Stimulated activated CD4-positive, alpha-beta T cell treated with anti-CD3 and anti-CD28 coated beads, Interleukin-4, amount 100 ng/mL, for 4 hours (primary cell): ENCODE data around the gene TMA7.

Experiments used
- DNase-seq, 2 experiments: peaks; one replicate each; pipeline ENCODE4 v3.0.0-alpha.2; 2020

Gene TMA7

DNA sequence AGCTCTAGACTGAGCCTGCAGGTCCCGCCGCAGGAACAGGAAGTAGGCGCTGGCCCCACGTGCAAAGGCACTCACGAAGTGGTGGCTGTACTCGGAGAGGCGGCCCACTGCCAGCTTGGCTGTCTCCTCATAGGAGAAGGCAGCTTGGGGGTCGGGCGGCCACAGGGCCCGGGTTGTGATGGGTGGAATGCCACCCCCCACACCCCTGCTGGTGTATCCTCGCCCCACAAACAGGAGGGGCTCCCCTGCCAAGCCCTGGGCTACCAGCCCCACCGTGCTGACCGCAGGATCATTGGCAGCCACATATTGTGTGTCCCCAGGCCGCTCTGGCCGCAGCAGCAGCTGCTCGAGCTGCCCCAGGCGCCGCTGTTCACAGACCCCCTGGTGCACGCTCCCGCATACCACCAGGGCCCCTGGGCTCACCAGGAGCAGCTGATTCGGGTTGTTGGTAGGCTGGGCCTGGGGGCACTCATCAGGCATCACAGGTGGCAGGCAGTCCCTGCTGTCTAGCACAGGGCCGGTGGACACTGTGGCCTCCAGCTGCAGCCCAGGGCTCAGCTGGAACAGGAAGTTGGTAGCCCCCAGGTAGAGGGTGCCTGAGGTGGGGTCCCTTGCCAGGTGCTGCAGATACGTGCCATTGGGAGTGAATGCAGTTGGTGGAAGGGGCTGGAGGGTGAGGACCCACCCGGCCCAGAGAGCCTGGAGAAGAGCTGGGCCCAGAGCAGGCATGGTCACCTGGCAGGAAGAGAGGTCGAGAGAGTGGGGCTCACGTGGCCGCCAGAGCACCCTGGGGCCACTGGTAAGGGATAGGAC is 16.0 kb upstream of the TMA7 start:
- no peak for DNase-seq

DNA sequence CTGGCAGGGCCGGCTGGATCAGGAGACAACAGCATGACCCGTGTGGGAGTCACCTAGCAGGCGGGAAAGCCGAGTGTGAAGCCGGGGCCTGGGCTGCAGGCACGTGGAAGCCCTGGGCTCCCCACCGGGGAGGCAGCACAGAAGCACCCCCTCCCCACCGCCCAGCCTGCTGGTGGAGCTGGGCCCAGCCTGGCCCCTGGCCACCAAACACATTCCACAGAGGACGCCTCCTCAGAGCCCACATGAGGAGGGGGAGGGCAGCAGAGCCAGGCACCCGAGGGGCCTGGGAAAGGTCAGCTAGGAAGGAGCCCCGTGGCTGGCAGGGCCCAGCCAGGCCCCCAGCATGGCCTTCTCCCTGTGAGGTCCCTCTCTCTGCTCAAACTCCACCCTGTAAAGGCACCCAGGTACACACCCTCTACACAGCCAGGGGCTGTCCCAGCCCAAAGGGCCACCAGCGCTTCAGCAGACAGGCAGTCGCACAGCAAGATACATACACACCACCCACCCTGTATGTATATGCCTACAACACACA is 14.7 kb upstream of the TMA7 start:
- no peak for DNase-seq

DNA sequence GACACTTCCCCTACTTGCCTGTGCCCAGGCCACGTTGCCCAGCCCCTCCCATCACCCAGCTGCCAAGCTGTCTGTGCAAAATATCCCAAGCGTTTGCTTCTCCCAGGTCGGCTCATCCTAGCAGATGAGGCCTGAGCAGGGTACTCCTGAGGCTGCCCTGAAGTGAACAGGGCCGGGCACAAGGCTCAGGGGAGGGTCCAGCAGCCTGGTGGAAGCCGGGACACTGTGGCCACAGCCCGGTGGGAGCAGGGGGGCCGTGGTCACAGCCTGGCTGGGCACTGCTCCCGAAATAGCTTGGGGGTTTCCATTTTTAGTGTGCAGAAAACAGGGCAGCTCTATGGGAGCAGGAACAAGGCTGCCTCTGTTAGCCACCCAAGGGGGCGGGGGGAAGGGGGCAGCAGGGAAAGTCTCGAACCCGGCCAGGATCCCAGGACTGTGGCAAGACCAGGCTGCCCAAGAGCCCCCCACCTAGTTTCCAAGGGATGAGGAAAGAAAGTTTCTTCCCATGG is 13.6 kb upstream of the TMA7 start:
- no peak for DNase-seq

DNA sequence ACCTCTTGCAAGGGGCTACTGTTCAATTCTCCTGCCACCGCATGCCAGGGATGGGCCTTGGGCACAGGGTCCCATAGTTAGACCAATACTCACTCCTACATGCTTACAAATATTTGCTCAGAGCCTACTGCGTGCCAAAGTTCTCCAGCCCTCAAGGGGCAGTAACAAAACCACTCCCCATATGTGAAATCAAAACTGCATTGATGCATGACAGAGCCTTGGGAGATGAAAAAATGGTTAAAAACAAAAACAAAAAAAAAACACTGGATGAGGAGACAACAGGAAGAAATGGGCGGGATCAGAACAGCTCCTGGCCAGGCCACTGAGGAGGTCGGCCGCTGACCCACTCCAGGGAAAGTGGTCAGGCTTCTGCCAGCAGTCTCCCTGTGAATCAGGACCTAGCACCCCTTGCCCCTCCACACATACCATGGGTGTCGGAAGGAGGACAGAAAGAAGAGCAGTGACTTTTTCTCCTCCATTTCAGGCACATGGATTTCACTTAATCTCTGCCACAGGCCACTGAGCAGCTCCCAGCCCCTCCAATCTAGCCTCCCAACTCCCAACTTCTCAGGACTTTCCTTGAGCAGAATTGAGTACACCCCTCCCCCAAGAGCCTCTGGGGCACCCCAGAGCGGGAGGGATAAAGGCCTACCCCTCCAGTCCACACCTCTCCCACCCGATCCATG is 13.0 kb upstream of the TMA7 start:
- DNase-seq = no peak

DNA sequence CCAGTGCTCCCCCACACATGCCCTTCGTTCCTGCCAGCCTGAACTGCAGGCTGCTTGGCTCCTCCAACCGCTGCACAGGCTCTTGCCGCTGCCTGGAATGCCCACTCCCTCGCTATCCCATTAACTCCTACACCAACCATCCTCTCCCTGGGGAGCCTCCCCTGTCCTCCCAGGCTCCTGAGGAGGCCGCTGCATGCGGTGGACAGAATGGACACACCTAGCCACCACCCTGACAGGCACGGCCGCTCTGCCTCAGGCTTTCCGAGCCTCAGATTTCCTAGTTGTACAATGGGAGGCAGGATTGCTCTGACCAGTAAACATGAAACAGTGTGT is 12.5 kb upstream of the TMA7 start:
- DNase-seq = no peak

DNA sequence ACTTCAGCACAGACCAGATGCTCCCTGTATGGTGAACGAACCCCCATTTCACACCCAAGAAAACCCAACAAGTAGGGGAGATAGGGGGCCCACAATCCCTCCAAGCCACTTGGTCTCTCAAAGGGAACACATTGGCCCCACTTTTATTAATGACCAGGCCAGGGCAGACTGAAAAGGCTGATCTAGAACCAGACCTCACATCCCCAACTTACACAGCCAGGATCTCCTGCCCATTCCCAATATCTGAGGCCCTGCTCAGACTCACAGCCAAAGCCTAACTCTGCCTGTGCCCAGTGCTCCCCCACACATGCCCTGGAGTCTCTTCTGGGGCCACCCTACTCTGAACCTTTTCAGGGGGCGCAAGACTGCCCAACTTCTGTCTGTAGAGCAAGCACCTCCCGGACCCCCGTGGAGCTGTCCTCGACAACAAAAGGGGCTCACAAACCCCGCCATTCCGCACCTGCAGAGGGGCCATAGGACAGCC is 11.9 kb upstream of the TMA7 start:
- no peak for DNase-seq

DNA sequence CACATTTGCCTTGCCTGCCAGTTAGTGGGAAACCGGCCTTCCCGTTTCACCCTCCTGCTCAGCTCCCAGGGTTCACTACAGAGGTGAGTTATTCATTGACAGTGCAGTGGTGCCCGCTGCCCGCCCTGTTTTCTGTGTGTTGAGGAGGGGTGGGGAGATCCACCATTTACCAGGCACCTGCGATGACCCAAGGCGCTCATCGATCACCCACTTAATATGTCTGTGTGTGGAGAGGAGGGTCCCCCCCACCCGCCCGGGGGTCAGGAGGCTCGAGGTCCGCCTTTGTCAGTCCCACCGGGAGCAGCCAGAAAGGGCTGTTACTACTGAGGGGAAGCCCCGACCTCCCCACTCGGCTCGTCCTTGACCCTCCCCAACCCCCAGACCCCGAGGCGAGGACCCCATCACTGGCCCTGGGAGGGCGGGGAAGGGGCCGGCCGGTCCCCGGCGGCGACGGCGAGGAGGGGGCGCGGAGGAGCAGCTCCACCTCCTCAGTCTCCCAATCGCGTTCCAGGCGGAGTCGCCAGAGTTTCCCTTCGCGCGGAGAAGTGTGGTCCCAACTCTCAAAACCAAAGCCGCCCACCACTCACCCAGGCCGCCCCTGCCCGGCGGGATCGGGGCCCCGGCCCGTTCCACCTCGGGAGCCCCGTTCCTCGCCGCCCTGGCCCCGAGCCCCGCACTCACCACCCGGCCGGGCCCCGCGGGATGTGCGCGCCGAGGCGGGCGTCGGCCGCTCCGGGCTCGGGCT is 11.3 kb upstream of the TMA7 start:
- no peak for DNase-seq

DNA sequence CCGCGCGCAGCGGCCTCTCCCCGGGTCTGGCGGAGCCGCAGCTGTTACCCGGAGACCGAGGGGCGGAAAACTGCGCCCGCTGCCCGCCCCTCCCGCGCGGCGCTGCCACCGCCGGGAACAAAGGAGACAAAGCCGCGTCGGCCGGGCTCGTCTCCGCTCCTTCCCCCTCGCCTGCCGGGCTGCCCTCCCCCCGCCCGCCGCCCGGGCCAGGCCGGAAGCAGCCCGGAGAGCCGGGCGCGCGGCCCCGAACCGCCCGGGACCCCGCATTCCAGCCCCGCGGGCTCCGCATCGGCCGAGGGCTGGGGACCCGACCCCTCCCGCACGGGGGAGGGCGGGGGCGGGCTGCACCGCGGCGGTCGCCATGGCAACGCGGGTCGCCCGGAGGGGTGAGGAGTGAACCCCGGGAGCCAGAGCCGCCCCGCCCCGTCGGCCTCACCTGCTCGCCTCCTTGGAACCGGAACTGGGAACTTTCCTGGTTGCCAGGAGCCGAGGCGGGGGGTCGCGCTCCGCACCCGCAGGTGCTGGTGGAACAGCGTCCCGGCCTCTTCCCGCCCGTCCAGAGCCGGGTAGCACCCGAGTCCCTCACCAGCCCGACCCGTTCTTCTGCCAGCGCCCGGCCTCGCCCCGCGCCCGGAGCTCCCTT is 10.6 kb upstream of the TMA7 start:
- peak; percentile 62 to 65 for DNase-seq

DNA sequence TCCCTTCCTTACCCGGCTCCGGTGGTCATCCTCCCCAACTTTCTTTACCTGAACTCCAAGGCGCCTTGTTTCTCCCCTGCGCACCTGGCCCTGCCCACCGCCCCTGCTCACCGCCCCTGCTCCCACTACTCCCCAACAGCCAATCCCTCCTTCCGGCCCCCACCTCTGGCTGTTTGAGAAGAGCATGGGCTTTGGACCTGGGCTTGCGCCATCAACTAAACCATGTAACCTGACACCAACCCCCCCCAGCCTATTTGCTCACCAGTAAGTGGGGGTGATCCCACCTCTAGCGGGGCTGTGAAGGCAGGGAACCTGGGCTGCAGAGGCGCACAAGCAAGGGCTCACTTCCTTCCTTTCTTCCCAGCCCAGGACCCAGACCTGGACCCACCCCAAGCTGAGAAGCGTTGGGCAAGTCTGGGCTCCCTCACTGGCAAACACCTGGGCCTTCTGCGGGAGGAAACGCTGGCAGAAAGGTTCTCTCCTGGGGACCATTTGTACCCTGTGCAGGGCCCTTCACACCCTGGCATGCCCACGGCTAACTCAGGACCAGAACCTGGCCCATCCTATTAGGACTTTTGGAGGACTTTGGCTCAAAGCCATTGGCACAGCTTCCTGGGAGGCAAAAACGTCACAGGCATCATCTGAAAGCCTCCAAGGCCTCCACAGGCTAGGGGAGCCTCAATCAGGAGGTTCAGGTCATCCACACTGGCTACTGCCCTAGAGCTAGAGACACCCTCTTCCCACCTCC is 9.9 kb upstream of the TMA7 start, which contains the start of gene PLXNB1:
Gene PLXNB1, minus strand, starts transcription at position 127 of the 748 bp plus-strand sequence. CDS start 5,475 bp downstream, outside the sequence.
- DNase-seq = peak in 1 of 2 experiments; percentile 16

DNA sequence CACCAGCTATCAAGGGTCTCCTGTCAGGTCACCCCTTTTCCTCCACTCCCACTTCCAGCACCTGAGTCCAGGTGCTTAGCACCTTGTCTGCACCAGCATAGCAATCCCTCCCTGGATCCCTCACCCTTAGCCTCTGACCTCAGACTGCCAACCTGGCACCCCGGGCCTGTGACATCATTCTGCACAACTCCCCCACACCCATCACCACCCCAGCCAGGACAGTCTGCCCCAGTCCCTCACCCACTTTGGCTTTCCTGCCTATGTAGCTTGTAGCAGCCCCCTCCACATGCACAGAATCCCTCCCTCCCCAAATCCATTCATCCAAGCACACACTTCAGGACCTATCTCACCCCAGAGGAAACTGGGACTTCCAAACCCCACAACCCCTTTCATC is 9.4 kb upstream of the TMA7 start:
- no peak for DNase-seq

DNA sequence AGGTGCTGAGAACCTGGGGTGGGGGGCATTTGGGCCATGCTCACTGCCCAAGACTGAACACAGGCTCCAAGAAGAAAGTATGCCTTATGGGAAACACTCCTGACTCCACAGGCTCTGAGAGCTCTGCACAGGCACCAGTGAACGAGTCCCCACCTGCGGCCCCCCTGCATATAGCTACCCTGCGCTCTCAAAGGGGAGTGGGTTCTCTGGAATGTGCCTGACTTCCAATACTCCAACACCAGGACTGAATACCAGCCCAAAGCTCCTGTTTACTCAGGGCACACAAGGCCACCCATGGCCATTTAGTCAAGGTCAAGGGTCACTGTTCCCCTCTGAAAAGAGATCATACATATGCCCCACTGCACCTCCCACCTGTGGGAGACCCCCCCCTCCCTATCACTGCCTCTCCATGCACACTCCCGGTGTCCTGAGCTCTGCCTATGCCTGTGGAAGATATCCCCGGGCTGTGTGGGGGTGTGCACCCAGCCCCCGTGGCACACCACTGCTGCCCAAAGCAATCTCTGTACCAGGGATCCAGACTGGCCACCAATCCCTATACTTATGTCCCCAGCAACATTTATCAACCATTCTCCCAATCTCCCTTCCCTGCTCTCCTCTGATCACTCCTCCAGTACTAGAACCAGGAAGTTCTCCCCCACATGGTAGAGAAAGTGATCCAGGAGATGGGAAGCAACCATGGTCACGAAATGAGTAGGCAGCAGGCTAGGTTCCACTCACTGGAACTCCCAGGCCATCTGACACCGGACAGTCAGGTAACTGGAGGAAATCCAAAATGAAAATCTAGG is 8.6 kb upstream of the TMA7 start:
- DNase-seq = no peak

DNA sequence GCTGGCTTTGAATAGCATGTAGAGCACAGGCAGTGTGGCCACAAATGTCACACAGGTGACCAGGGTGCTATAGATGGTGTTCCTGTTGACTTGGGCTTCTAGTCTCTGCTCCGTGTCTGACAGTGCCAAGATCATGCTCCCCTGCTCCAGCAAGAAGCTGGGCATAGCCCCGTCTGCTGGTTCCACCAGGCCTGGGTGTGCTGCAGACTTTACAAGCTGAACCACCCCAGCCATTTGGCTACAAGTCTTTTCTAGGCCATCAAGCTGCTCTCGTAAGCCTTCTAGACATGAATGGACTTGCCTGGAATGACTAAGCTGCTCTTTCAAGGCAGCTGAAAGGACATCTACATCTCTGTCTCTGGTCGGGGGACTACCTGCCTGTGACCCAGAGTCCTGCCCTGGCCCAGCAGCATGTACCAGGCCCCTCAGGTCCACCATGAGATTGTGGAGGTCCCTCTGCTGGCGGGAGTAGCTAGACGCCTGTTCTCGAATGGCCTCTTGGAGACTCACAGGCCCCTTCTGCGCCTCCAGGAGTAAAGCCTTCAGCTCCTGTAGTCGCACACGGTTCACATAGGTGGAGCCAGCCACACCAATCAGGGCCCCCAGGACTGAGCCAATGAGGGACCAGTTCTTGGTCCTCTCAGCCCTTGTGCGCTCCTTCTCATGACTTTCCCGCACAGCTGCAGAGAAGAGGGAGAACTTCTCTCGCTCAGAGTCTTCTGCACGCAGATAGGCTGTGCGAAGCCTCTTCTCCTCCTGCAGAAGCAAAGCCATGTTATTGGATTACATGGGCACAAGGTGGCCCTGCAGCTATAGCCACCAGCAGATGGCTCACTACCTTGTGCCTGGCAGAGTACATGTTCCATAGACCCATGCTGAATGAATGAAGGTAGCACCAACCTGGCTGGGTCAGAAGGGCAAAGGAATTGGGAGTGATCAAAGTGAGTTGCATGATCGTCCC is 7.4 kb upstream of the TMA7 start:
- DNase-seq = no peak

DNA sequence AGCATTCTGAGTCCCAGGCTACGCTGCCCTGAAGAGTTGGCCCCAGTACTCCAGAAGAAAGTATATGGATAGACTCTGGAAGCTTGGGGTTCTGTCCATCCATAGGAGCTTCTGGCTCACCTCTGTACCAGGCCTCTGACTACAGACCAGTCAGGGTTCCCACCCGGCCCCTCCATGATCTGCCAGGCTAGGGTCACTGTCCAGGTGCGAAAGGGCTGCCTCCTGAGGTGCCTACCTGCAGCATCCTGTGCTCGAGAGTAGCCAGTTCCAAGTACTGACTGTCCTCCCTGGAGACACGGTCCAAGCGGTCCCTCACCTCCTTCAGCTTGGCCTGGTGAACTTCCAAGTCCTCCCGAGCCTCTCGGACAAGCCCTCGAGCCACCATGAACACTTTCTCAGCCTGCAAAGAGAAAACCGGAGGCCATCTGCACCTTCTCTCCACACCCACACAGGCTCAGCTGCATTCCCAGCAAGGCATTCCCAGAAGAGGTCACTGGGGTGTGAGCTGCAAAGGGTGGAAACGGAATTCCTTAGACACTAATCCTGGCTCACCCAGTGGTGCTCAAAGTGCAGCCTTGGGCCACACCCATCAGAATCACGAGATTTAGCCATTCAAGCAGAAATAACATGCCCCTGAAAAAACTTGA is 6.5 kb upstream of the TMA7 start:
- DNase-seq = no peak

DNA sequence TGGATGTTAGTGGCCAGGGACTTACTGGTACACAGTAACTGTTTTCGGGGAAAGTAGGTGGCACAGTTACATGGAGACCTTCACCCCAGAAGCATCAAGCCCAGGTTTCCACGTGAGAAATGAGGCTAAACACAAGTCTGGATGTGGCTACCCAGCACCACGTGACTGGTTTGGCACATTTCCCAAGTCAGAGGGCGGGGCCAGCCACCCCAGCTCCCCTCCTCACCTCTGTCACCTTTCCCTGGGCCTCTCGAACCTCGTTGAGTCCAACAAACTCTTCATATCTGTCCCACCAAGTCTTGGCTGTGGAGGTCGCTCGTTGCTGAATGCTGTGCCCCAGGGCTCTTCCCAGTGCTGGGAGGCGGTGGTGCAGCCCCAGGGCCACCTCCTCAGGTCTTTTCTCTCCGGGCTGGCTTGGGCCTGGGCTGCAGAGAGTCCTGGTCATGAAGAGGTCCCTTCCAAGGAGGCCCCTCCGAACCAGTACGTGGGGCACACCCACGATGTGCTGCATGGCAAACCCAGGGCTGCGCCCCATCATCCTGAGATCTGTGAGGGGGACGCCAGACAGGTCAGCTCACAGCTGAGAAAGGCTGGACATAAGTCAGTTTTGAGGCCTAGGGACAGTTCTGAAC is 5.3 kb upstream of the TMA7 start:
- DNase-seq = no peak

DNA sequence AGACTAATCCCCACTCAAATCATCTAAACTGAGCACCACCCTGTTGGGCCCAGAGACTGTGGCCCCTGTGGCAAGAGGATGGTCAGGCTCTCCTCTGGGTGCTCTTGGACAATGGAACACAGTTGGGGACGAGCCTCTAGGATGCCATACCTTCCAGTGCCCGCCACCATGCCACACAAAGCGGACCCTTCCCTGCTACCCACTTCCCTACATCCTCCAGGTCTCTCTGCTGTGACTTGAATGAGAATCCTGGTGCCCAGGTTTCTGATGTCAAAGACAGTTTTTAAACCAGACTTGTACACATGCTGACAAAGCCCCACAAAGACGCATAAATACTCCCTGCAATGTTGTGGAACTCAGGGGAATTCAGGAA is 4.8 kb upstream of the TMA7 start:
- DNase-seq = no peak

DNA sequence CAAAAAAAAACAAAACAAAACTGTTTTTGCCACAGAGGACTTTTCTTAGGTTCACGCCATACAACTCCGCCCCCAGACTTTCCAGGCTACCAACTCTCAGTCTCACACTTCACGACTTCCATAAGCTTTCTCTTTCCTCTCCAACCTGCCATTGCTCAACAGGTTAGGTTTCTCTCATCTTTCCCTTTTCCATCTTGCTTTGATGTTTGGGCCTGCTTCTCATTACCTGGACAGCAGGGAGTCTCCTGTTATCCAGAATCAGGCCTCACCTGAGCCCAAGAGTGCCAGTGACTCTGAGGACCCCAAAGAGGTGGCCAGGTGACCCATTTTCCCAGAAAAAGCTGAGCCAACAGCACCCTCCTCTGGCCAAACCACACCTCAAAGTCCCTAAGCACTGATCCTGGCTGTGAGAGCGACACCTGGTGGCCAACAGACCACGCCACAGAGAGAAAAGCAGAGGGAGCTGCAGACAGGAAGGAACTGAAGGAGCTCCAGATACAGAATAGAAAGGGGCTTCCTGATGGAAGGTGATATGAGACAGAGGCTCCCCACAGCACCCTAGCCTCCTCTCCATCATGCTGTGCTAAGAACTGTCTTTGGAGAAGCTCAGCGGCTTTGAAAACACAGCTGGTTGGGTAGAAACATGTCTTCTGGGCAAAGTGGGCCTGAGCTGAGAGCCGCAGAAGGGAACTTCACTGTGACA is 4.1 kb upstream of the TMA7 start:
- peak; percentile 77 to 80 for DNase-seq

DNA sequence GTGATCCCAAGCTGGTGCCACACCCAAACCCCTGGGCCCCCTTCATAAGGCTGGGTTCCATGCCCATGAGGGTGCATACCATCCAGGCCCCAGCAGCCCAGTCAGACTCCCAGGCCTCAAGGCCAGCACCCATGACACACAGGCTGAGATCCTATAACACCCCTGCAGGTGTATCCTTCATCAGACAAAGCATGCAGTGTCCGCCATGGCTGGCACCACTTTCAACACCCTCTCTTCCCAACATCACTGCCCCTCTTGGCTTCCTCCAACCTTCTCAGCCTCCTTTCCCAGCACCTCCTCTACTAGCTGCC is 3.6 kb upstream of the TMA7 start:
- no peak for DNase-seq

DNA sequence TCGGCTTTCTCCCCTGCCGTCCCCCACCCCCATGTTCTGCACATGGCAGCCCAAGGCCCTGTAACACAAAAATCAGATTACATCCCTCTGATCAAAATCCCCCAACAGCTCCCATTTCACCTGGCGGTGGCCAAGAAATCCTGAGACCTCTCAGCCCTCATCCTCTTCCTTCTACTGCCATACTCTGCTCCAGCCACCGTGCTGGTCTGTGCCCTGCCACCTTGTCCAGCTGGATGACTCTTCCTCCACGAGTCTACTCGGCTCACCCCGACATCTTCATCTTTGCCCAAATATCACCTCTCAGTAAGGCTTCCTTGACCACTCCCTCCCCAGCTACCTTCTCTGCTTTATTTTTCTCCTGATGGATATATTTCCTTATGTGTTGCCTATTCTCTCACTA is 3.2 kb upstream of the TMA7 start:
- no peak for DNase-seq
